Hepatocyte (in vitro differentiated cells): Measurements from ENCODE around the gene SFXN4. TPM values are rescaled to one million over a fixed set of nuclear protein-coding genes. Genes with fewer than 3 reads are reported as not detected.
A peak's percentile ranks its signal among the peaks of the same experiment; 100 is the strongest.

ENCODE experiments used
- DNase-seq: peaks from one replicate; pipeline ENCODE4 v3.0.0-alpha.2; 2016; ENCODE audit warnings: low spot score
- H2AFZ ChIP-seq: fragments of 200-600 bp; sonication (generic); 2 replicates; pipeline ENCODE4 v1.6.0; 2016; ENCODE audit warnings: antibody characterized with exemption, mild to moderate bottlenecking
- H3K27ac ChIP-seq: fragments of 200-600 bp; sonication (generic); 2 replicates; pipeline ENCODE4 v1.5.1; 2016; ENCODE audit warnings: mild to moderate bottlenecking
- H3K27me3 ChIP-seq: fragments of 200-600 bp; sonication (generic); 2 replicates; pipeline ENCODE4 v1.6.1; 2016
- H3K36me3 ChIP-seq: fragments of 200-600 bp; sonication (generic); replicated peaks from 2 replicates; pipeline ENCODE4 v1.5.1; 2016; ENCODE audit warnings: low read depth; ENCODE audit not compliant: insufficient read depth
- H3K4me1 ChIP-seq: fragments of 200-600 bp; sonication (generic); 2 replicates; pipeline ENCODE4 v1.5.1; 2016; ENCODE audit warnings: mild to moderate bottlenecking, moderate library complexity; ENCODE audit not compliant: insufficient read depth
- H3K4me2 ChIP-seq: fragments of 200-600 bp; sonication (generic); 2 replicates; pipeline ENCODE4 v1.6.0; 2016
- H3K4me3 ChIP-seq: fragments of 200-600 bp; sonication (generic); 2 replicates; pipeline ENCODE4 v1.5.1; 2016; ENCODE audit warnings: mild to moderate bottlenecking
- H3K79me2 ChIP-seq: fragments of 200-600 bp; sonication (generic); 2 replicates; pipeline ENCODE4 v1.6.0; 2017; ENCODE audit warnings: mild to moderate bottlenecking
- H3K9me2 ChIP-seq: fragments of 200-600 bp; sonication (generic); replicated peaks from 2 replicates; pipeline ENCODE4 v1.6.0; 2017; ENCODE audit warnings: mild to moderate bottlenecking; ENCODE audit not compliant: insufficient read depth
- H3K9me3 ChIP-seq: fragments of 200-600 bp; sonication (generic); 2 replicates; pipeline ENCODE4 v1.5.1; 2016; ENCODE audit warnings: low read depth, mild to moderate bottlenecking
- H4K20me1 ChIP-seq: fragments of 200-600 bp; sonication (generic); 2 replicates; pipeline ENCODE4 v1.6.0; 2016; ENCODE audit warnings: mild to moderate bottlenecking; ENCODE audit not compliant: insufficient read depth, poor library complexity, severe bottlenecking
- CTCF ChIP-seq: fragments of 200-600 bp; sonication (generic); IDR thresholded peaks from 2 replicates; pipeline ENCODE4 v1.5.1; 2016; ENCODE audit warnings: antibody characterized with exemption, mild to moderate bottlenecking; ENCODE audit not compliant: poor library complexity
- EZH2 ChIP-seq: fragments of 200-600 bp; sonication (generic); IDR thresholded peaks from 2 replicates; pipeline ENCODE4 v1.6.1; 2016; ENCODE audit warnings: antibody characterized with exemption, mild to moderate bottlenecking, borderline replicate concordance
- EZH2phosphoT487 ChIP-seq: fragments of 200-600 bp; sonication (generic); IDR thresholded peaks from one replicate; pipeline ENCODE4 v1.6.1; 2018; ENCODE audit warnings: antibody characterized with exemption, mild to moderate bottlenecking, low read depth, moderate library complexity; ENCODE audit not compliant: unreplicated experiment, severe bottlenecking
- WGBS: methylation state at CpG from one replicate; pipeline ENCODE4 v1.1.6; 2016; ENCODE audit warnings: low lambda C conversion rate; ENCODE audit errors: missing lambda C conversion rate; 5-methylcytosine and 5-hydroxymethylcytosine counted together
- polyA plus RNA-seq: library from polyadenylated mRNA; unstranded; fragments of >200 nt; fragmentation: Nextera tagmentation; extraction: Ambion mirVana; gene quantifications from 2 replicates; pipeline ENCODE4 v1.2.1, GENCODE V29; 2016
- total RNA-seq: library from RNA; depleted of rRNA; stranded (reverse); fragments of >200 nt; gene quantifications from 2 replicates; pipeline ENCODE4 v1.2.3, GENCODE V29; 2014

The SFXN4 gene
- total and polyA plus RNA-seq, 2 experiments from 2014 or later: 27.2 to 41.5 TPM

- H3K4me1 ChIP-seq: no peaks in the 10 kb centered on the region
- H3K27ac ChIP-seq: no peak overlapping the region
- no peaks in the 10 kb centered on the region for H4K20me1 ChIP-seq
- TF ChIP-seq EZH2 (no peak), CTCF (peak; percentile 85), EZH2phosphoT487 (no peak)
- no peak overlapping the region for H3K4me3 ChIP-seq
- H3K36me3 ChIP-seq: no peaks in the 10 kb centered on the region
- H3K27me3 ChIP-seq: no peaks in the 10 kb centered on the region
- no peaks in the 10 kb centered on the region for H3K79me2 ChIP-seq
- no peaks in the 10 kb centered on the region for H3K9me2 ChIP-seq
- no peaks in the 10 kb centered on the region for H3K9me3 ChIP-seq
- peak overlapping the region; percentile 55 for H3K4me2 ChIP-seq
- DNase-seq: peak; percentile 88
- H2AFZ ChIP-seq: no peak overlapping the region
- WGBS: 41% methylated on average over 9 of the region's 9 CpGs
Measured at GRCh38 chr10:119199231-119199992, 33.9 kb upstream of the SFXN4 start.

- Histone ChIP-seq H4K20me1 (no peaks in the 10 kb centered on the region), H3K4me2 (no peak overlapping the region), H3K9me3 (no peaks in the 10 kb centered on the region), H3K27ac (no peak overlapping the region), H3K27me3 (no peaks in the 10 kb centered on the region), H3K9me2 (no peaks in the 10 kb centered on the region), H3K36me3 (no peaks in the 10 kb centered on the region), H2AFZ (no peak overlapping the region), H3K4me1 (no peaks in the 10 kb centered on the region), H3K4me3 (no peak overlapping the region), H3K79me2 (no peaks in the 10 kb centered on the region)
- DNase-seq: no peak
- TF ChIP-seq CTCF (peak; percentile 38), EZH2 (no peak)
- 60% methylated on average over 7 of the region's 7 CpGs for WGBS
Measured at GRCh38 chr10:119198438-119198837, 32.9 kb upstream of the SFXN4 start.

- Histone ChIP-seq H3K27me3 (no peaks in the 10 kb centered on the region), H2AFZ (no peak overlapping the region), H3K36me3 (no peaks in the 10 kb centered on the region), H3K27ac (no peak overlapping the region), H3K79me2 (no peaks in the 10 kb centered on the region), H3K9me3 (no peaks in the 10 kb centered on the region), H3K4me1 (no peaks in the 10 kb centered on the region), H4K20me1 (no peaks in the 10 kb centered on the region), H3K9me2 (no peaks in the 10 kb centered on the region), H3K4me3 (no peak overlapping the region), H3K4me2 (no peak overlapping the region)
- no peak for DNase-seq
- WGBS: 58% methylated on average over 4 of the region's 4 CpGs
- TF ChIP-seq CTCF: no peak
- no peak for TF ChIP-seq EZH2phosphoT487
- no peak for TF ChIP-seq EZH2
Measured at GRCh38 chr10:119197921-119198320, 32.4 kb upstream of the SFXN4 start.
